GM12878 (cell line): ENCODE measurements around the gene IFIT1. TPM values are rescaled to one million over a fixed set of nuclear protein-coding genes. Genes with fewer than 3 reads are reported as not detected.

Experiments
- CREM ChIP-seq: IDR thresholded peaks from 2 replicates; pipeline ENCODE4 v1.6.1; 2014; ENCODE audit warnings: antibody characterized with exemption, low read depth
- EZH2 ChIP-seq: IDR thresholded peaks from 2 replicates; pipeline ENCODE4 v1.6.1; 2012; ENCODE audit warnings: low read depth, mild to moderate bottlenecking, control low read depth, inconsistent platforms, low read length, borderline replicate concordance; ENCODE audit not compliant: control insufficient read depth
- NFIC ChIP-seq: IDR thresholded peaks from 2 replicates; pipeline ENCODE4 v1.6.1; 2012; ENCODE audit warnings: low read depth, mild to moderate bottlenecking, inconsistent platforms, low read length, moderate library complexity
- WRNIP1 ChIP-seq: IDR thresholded peaks from 2 replicates; pipeline ENCODE4 v1.6.1; 2011; ENCODE audit warnings: low read depth, low read length, improper control_type of control experiment, borderline replicate concordance
- polyA plus RNA-seq, 11 experiments: library from polyadenylated mRNA; depleted of rRNA in 4 of 11; unstranded in 6 of 11; stranded (reverse) in 5 of 11; fragments of >200 nt; fragmentation: Nextera tagmentation in 4 of 11; fragmentation: Illumina TruSeq in 1 of 11; extraction: Ambion mirVana in 4 of 11; extraction: Trizol in 1 of 11; gene quantifications; 1 replicate in 1 of 11; 2 replicates in 10 of 11; pipeline versions ENCODE4 v1.2.1 to v1.2.3, GENCODE V29; 2011 to 2016; ENCODE audit warnings: inconsistent platforms in 2 of 11, missing spikeins in 2 of 11, low read depth in 1 of 11
- total RNA-seq, 4 experiments: library from RNA; depleted of rRNA in 3 of 4; stranded (reverse); fragments of >200 nt in 3 of 4; fragmentation: Illumina TruSeq in 1 of 4; extraction: Trizol in 1 of 4; gene quantifications; 2 replicates each; pipeline versions ENCODE4 v1.2.1 to v1.2.3, GENCODE V29; 2013 to 2021
- TF ChIP-seq, protein P1 (sequence below): IDR thresholded peaks from 2 replicates; pipeline ENCODE4 v1.6.1; 2011; ENCODE audit warnings: borderline replicate concordance, low read depth, mild to moderate bottlenecking, moderate library complexity, low read length; ENCODE audit not compliant: insufficient read depth, poor library complexity, severe bottlenecking
- TF ChIP-seq, protein P2 (sequence below): fragments of 450-650 bp; IDR thresholded peaks from 2 replicates; pipeline ENCODE4 v1.6.1; 2017; ENCODE audit warnings: antibody characterized with exemption, mild to moderate bottlenecking, moderate library complexity

Gene IFIT1
- total and polyA plus RNA-seq, 10 of the 15 experiments (the other 5 are each of a cell fraction or from before 2014, with no cell fraction given), result 13.9 to 37.2 (median 22.3) TPM

DNA sequence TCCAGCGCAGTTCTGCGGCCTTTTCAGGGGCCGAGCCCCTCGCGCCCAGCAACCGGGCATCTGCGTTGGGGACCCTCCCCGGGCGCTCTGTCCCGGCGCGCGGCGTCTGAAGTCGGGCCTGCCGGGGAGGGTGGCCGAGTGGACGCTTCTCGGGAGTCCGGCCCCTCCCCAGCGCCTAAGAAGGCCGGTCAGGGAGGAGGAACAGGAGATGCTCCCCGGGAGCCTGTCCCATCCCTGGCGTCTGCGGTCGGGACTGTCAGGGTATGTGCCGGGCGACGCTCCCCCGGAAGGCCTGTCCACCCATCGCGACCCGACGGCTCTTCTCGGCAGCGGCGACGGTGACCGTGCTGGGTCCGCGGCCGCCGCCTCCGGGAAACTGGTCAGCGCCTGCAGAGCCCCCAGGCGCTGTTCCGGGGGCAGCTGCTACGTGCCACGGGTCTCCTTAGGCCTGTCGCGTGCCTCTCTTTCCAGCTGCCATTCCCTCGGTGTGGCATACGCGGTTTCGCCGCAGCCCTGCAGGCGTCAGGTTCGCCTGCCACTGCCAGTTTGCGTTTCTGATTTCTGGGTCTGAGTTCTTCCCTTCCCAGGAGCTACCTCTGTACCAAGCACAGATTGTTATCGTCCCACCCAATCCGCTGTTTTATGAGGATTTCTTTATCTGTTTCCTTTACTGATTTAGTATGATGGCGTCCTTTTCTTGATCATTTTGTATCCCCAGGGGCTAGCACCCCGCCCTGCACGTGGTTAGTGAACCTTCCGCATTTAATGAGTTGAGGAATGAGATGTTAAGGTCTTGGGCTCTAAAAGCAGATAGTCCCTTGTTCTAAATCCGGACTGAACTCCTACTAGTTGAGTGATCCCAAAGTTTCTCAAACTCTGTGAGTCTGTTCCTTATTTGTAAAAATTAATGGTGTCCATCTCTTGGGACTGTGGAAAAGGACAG, 22.7 kb downstream of the IFIT1 start (continued):
- TF ChIP-seq, protein P1, sequence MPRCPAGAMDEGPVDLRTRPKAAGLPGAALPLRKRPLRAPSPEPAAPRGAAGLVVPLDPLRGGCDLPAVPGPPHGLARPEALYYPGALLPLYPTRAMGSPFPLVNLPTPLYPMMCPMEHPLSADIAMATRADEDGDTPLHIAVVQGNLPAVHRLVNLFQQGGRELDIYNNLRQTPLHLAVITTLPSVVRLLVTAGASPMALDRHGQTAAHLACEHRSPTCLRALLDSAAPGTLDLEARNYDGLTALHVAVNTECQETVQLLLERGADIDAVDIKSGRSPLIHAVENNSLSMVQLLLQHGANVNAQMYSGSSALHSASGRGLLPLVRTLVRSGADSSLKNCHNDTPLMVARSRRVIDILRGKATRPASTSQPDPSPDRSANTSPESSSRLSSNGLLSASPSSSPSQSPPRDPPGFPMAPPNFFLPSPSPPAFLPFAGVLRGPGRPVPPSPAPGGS, result no peak
- TF ChIP-seq EZH2 (no peak), CREM (no peak), NFIC (no peak), WRNIP1 (no peak)
- TF ChIP-seq, protein P2, sequence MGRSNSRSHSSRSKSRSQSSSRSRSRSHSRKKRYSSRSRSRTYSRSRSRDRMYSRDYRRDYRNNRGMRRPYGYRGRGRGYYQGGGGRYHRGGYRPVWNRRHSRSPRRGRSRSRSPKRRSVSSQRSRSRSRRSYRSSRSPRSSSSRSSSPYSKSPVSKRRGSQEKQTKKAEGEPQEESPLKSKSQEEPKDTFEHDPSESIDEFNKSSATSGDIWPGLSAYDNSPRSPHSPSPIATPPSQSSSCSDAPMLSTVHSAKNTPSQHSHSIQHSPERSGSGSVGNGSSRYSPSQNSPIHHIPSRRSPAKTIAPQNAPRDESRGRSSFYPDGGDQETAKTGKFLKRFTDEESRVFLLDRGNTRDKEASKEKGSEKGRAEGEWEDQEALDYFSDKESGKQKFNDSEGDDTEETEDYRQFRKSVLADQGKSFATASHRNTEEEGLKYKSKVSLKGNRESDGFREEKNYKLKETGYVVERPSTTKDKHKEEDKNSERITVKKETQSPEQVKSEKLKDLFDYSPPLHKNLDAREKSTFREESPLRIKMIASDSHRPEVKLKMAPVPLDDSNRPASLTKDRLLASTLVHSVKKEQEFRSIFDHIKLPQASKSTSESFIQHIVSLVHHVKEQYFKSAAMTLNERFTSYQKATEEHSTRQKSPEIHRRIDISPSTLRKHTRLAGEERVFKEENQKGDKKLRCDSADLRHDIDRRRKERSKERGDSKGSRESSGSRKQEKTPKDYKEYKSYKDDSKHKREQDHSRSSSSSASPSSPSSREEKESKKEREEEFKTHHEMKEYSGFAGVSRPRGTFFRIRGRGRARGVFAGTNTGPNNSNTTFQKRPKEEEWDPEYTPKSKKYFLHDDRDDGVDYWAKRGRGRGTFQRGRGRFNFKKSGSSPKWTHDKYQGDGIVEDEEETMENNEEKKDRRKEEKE, result no peak
- TF ChIP-seq, all 136 proteins: peak for 20
